ENCODE measurements around the gene JAKMIP1.
A peak's percentile ranks its signal among the peaks of the same experiment; 100 is the strongest.

Gene JAKMIP1

GRCh38 chr4:6001680-6002491 is 198.5 kb downstream of the JAKMIP1 start:
- ATAC-seq (ENCODE audit: low read depth) (no peak), DNase-seq (ENCODE audit: low spot score) (no peak)
- no peaks in the 10 kb centered on the region for H3K9me3 ChIP-seq (ENCODE audit: severe bottlenecking)
- no peak overlapping the region for H3K4me3 ChIP-seq (ENCODE audit: severe bottlenecking)
- H3K36me3 ChIP-seq (ENCODE audit: low read depth) = no peaks in the 10 kb centered on the region
- no peaks in the 10 kb centered on the region for H3K4me1 ChIP-seq (ENCODE audit: insufficient read depth, poor library complexity, severe bottlenecking)
- no peak overlapping the region for H3K27ac ChIP-seq (ENCODE audit: poor library complexity, severe bottlenecking)
- H3K27me3 ChIP-seq (ENCODE audit: insufficient read depth, poor library complexity, severe bottlenecking) = no peaks in the 10 kb centered on the region
- no peak for TF ChIP-seq CTCF (IDR thresholded peaks at IDR 0.05; ENCODE audit: poor library complexity, severe bottlenecking)

GRCh38 chr4:5999830-6000365 is 200.5 kb downstream of the JAKMIP1 start:
- Histone ChIP-seq H3K27ac (ENCODE audit: poor library complexity, severe bottlenecking) (no peak overlapping the region), H3K4me1 (ENCODE audit: insufficient read depth, poor library complexity, severe bottlenecking) (no peaks in the 10 kb centered on the region), H3K36me3 (ENCODE audit: low read depth) (no peaks in the 10 kb centered on the region), H3K9me3 (ENCODE audit: severe bottlenecking) (no peaks in the 10 kb centered on the region), H3K4me3 (ENCODE audit: severe bottlenecking) (no peak overlapping the region), H3K27me3 (ENCODE audit: insufficient read depth, poor library complexity, severe bottlenecking) (no peaks in the 10 kb centered on the region)
- no peak for TF ChIP-seq CTCF (IDR thresholded peaks at IDR 0.05; ENCODE audit: poor library complexity, severe bottlenecking)
- ATAC-seq (ENCODE audit: low read depth) (no peak), DNase-seq (ENCODE audit: low spot score) (no peak)

- Histone ChIP-seq H3K36me3 (ENCODE audit: low read depth) (no peaks in the 10 kb centered on the region), H3K9me3 (ENCODE audit: severe bottlenecking) (no peaks in the 10 kb centered on the region), H3K4me3 (ENCODE audit: severe bottlenecking) (no peak overlapping the region), H3K27me3 (ENCODE audit: insufficient read depth, poor library complexity, severe bottlenecking) (no peaks in the 10 kb centered on the region), H3K27ac (ENCODE audit: poor library complexity, severe bottlenecking) (no peak overlapping the region), H3K4me1 (ENCODE audit: insufficient read depth, poor library complexity, severe bottlenecking) (no peaks in the 10 kb centered on the region)
- no peak for ATAC-seq (ENCODE audit: low read depth)
- DNase-seq (ENCODE audit: low spot score) = no peak
- TF ChIP-seq CTCF (IDR thresholded peaks at IDR 0.05; ENCODE audit: poor library complexity, severe bottlenecking) = no peak
Observed at GRCh38 chr4:5999356-5999755, 201.0 kb downstream of the JAKMIP1 start.

GRCh38 chr4:5998333-5998936 is 201.9 kb downstream of the JAKMIP1 start:
- peak; percentile 89 for TF ChIP-seq CTCF (IDR thresholded peaks at IDR 0.05; ENCODE audit: poor library complexity, severe bottlenecking)
- DNase-seq (ENCODE audit: low spot score) = no peak

More at GRCh38 chr4:5998333-5998936, 201.9 kb downstream of the JAKMIP1 start:
- Histone ChIP-seq H3K27me3 (ENCODE audit: insufficient read depth, poor library complexity, severe bottlenecking) (no peaks in the 10 kb centered on the region), H3K27ac (ENCODE audit: poor library complexity, severe bottlenecking) (no peak overlapping the region), H3K4me1 (ENCODE audit: insufficient read depth, poor library complexity, severe bottlenecking) (no peaks in the 10 kb centered on the region), H3K4me3 (ENCODE audit: severe bottlenecking) (no peak overlapping the region), H3K36me3 (ENCODE audit: low read depth) (no peaks in the 10 kb centered on the region), H3K9me3 (ENCODE audit: severe bottlenecking) (no peaks in the 10 kb centered on the region)
- ATAC-seq (ENCODE audit: low read depth) = peak; percentile 77
